Sigmoid colon (tissue), 4 donors: Measurements from ENCODE around the gene HECW1.

ENCODE experiments used
- EP300 ChIP-seq, 4 donors: sonication (generic); formaldehyde crosslinking; IDR thresholded peaks; one replicate each; pipeline ENCODE4 v1.6.1; 2017; ENCODE audit warnings: antibody characterized with exemption in 4 of 4
- POLR2A ChIP-seq, 2 donors: fragments of 450-650 bp; IDR thresholded peaks; one replicate each; pipeline ENCODE4 v1.6.1; 2016; ENCODE audit warnings: antibody characterized with exemption in 2 of 2, mild to moderate bottlenecking in 2 of 2, moderate library complexity in 2 of 2
- POLR2AphosphoS5 ChIP-seq, 4 donors: sonication (generic); formaldehyde crosslinking; IDR thresholded peaks; one replicate each; pipeline ENCODE4 v1.6.1; 2017; ENCODE audit warnings: antibody characterized with exemption in 4 of 4
- TF ChIP-seq, protein P1 (sequence below), 4 experiments: fragments of 450-650 bp in 3 of 4; fragments of 200-600 bp in 1 of 4; IDR thresholded peaks; one replicate each; pipeline ENCODE4 v1.5.1; 2016 to 2019; ENCODE audit warnings: antibody characterized with exemption in 4 of 4, mild to moderate bottlenecking in 3 of 4, moderate library complexity in 2 of 4

GRCh38 chr7:43281268-43281667 lies 168.8 kb downstream of the HECW1 start:
- TF ChIP-seq EP300 (IDR thresholded peaks at IDR 0.05) (no peak), POLR2A (IDR thresholded peaks at IDR 0.05) (no peak), POLR2AphosphoS5 (IDR thresholded peaks at IDR 0.05) (no peak)
- TF ChIP-seq, protein P1, sequence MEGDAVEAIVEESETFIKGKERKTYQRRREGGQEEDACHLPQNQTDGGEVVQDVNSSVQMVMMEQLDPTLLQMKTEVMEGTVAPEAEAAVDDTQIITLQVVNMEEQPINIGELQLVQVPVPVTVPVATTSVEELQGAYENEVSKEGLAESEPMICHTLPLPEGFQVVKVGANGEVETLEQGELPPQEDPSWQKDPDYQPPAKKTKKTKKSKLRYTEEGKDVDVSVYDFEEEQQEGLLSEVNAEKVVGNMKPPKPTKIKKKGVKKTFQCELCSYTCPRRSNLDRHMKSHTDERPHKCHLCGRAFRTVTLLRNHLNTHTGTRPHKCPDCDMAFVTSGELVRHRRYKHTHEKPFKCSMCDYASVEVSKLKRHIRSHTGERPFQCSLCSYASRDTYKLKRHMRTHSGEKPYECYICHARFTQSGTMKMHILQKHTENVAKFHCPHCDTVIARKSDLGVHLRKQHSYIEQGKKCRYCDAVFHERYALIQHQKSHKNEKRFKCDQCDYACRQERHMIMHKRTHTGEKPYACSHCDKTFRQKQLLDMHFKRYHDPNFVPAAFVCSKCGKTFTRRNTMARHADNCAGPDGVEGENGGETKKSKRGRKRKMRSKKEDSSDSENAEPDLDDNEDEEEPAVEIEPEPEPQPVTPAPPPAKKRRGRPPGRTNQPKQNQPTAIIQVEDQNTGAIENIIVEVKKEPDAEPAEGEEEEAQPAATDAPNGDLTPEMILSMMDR (IDR thresholded peaks at IDR 0.05) = no peak
